Iris pigment epithelial cell (primary cell): Measurements from ENCODE around the gene STXBP5.
A peak's percentile ranks its signal among the peaks of the same experiment; 100 is the strongest.
"Not testable (repeated sequence)": the region's sequence is repeated elsewhere in the genome, so short reads cannot be mapped to it uniquely, and the experiment has no call there.

Experiments
- DNase-seq: peaks from one replicate; pipeline ENCODE4 v3.0.0-alpha.2; 2011; ENCODE audit warnings: low read depth

Gene STXBP5

GRCh38 chr6:147297663-147298316 lies 93.6 kb downstream of the STXBP5 start:
- no peak for DNase-seq

GRCh38 chr6:147298461-147298860 lies 94.2 kb downstream of the STXBP5 start:
- DNase-seq, result no peak

- DNase-seq, result no peak
Observed at GRCh38 chr6:147299035-147299434, 94.8 kb downstream of the STXBP5 start.

GRCh38 chr6:147301070-147301469 lies 96.9 kb downstream of the STXBP5 start:
- DNase-seq, result no peak

GRCh38 chr6:147304016-147304415 lies 99.8 kb downstream of the STXBP5 start:
- no peak for DNase-seq

- DNase-seq, result no peak
Observed at GRCh38 chr6:147310521-147310920, 106.3 kb downstream of the STXBP5 start.

- DNase-seq, result peak; percentile 15
Observed at GRCh38 chr6:147311218-147311617, 107.0 kb downstream of the STXBP5 start.

- DNase-seq, result no peak
Observed at GRCh38 chr6:147321260-147321659, 117.0 kb downstream of the STXBP5 start.

- DNase-seq, result peak; percentile 83
Observed at GRCh38 chr6:147322299-147323162, 118.3 kb downstream of the STXBP5 start.

GRCh38 chr6:147325557-147325956 lies 121.3 kb downstream of the STXBP5 start:
- no peak for DNase-seq

GRCh38 chr6:147331401-147331800 lies 127.2 kb downstream of the STXBP5 start:
- DNase-seq, result no peak

GRCh38 chr6:147337921-147338320 lies 133.7 kb downstream of the STXBP5 start:
- no peak for DNase-seq

- DNase-seq, result no peak
Observed at GRCh38 chr6:147341486-147341885, 137.3 kb downstream of the STXBP5 start.

GRCh38 chr6:147345902-147346301 lies 141.7 kb downstream of the STXBP5 start:
- DNase-seq, result no peak

- no peak for DNase-seq
Observed at GRCh38 chr6:147347179-147347881, 143.1 kb downstream of the STXBP5 start.

- no peak for DNase-seq
Observed at GRCh38 chr6:147347882-147348575, 143.8 kb downstream of the STXBP5 start.

- no peak for DNase-seq
Observed at GRCh38 chr6:147361311-147361981, 157.2 kb downstream of the STXBP5 start.

GRCh38 chr6:147366290-147366689 lies 162.1 kb downstream of the STXBP5 start:
- no peak for DNase-seq

- DNase-seq, result no peak
Observed at GRCh38 chr6:147371325-147371724, 167.1 kb downstream of the STXBP5 start.

- DNase-seq, result no peak
Observed at GRCh38 chr6:147372806-147373205, 168.6 kb downstream of the STXBP5 start.

- DNase-seq, result no peak
Observed at GRCh38 chr6:147378819-147379218, 174.6 kb downstream of the STXBP5 start.

- DNase-seq, result not testable (repeated sequence)
Observed at GRCh38 chr6:147380841-147381240, 176.6 kb downstream of the STXBP5 start.
